ENCODE measurements around the gene ZNF609. TPM values are rescaled to one million over a fixed set of nuclear protein-coding genes. Genes with fewer than 3 reads are reported as not detected.

ZNF609 gene
- total RNA-seq, 1 experiment from 2014 or later = 35.0 TPM

- no peak overlapping the region for H3K27ac ChIP-seq (ENCODE audit: low read depth, low read length, poor library complexity, severe bottlenecking)
- ChIA-PET CTCF (interaction anchor here (0.5 to 1.5 kb wide), 4 partner anchors 80 to 1653 kb away, joined by 3 to 8 read pairs (median 4); no protein-coding TSS in a partner anchor), POLR2A (ENCODE audit: low non-redundant PET) (no interaction called here)
- no peak for TF ChIP-seq CTCF (conservative IDR thresholded peaks at IDR 0.05; ENCODE audit: low read depth, low read length)
- intact Hi-C loops (cut with micrococcal nuclease; ENCODE audit: unreplicated experiment) = loop anchor here (5.0 to 10.0 kb wide), 2 partner anchors 177 to 295 kb away; partner anchors contain the start of gene MTFMT
- no peaks in the 10 kb centered on the region for H3K4me1 ChIP-seq (ENCODE audit: insufficient read depth, low read length, poor library complexity, severe bottlenecking)
- no TSS peak for BruUV-seq (replicated peaks)
- H3K36me3 ChIP-seq (ENCODE audit: insufficient read depth, low read length, poor library complexity, severe bottlenecking) = no peaks in the 10 kb centered on the region
- no peaks in the 10 kb centered on the region for H3K9me3 ChIP-seq (ENCODE audit: low read depth, low read length, poor library complexity, severe bottlenecking)
- DNase-seq (ENCODE audit: low spot score) = no peak
- H3K27me3 ChIP-seq (replicated peaks; ENCODE audit: insufficient read depth, low read depth, low read length, poor library complexity) = no peaks in the 10 kb centered on the region
- H3K4me3 ChIP-seq (ENCODE audit: low read depth, low read length, poor library complexity, severe bottlenecking) = no peak overlapping the region
Measured at GRCh38 chr15:64730151-64730550, 269.8 kb downstream of the ZNF609 start.

- no peak overlapping the region for H3K4me3 ChIP-seq (ENCODE audit: low read depth, low read length, poor library complexity, severe bottlenecking)
- CTCF ChIA-PET = interaction anchor here (0.5 to 1.5 kb wide), 6 partner anchors 34 to 321 kb away, joined by 3 to 8 read pairs (median 4); no protein-coding TSS in a partner anchor
- DNase-seq (ENCODE audit: low spot score) = peak; percentile 77
- H3K4me1 ChIP-seq (ENCODE audit: insufficient read depth, low read length, poor library complexity, severe bottlenecking) = no peaks in the 10 kb centered on the region
- intact Hi-C loops (cut with micrococcal nuclease; ENCODE audit: unreplicated experiment) = loop anchor here (1.0 to 10.0 kb wide), 3 partner anchors 79 to 294 kb away; partner anchors contain the start of gene MTFMT
- peak; percentile 92 for TF ChIP-seq CTCF (conservative IDR thresholded peaks at IDR 0.05; ENCODE audit: low read depth, low read length)
- TF ChIP-seq EZH2 (IDR thresholded peaks at IDR 0.05; ENCODE audit: borderline replicate concordance, low read depth, low read length, poor library complexity, severe bottlenecking) = no peak
- BruUV-seq (replicated peaks) = no TSS peak
- H3K27me3 ChIP-seq (replicated peaks; ENCODE audit: insufficient read depth, low read depth, low read length, poor library complexity) = no peaks in the 10 kb centered on the region
- H3K36me3 ChIP-seq (ENCODE audit: insufficient read depth, low read length, poor library complexity, severe bottlenecking) = no peaks in the 10 kb centered on the region
- H3K9me3 ChIP-seq (ENCODE audit: low read depth, low read length, poor library complexity, severe bottlenecking) = no peaks in the 10 kb centered on the region
- H3K27ac ChIP-seq (ENCODE audit: low read depth, low read length, poor library complexity, severe bottlenecking) = no peak overlapping the region
- POLR2A ChIA-PET (ENCODE audit: low non-redundant PET) = no interaction called here
Measured at GRCh38 chr15:64731012-64731804, 270.8 kb downstream of the ZNF609 start.

GRCh38 chr15:64731805-64732151, 271.4 kb downstream of the ZNF609 start:
- Histone ChIP-seq H3K4me1 (ENCODE audit: insufficient read depth, low read length, poor library complexity, severe bottlenecking) (no peaks in the 10 kb centered on the region), H3K4me3 (ENCODE audit: low read depth, low read length, poor library complexity, severe bottlenecking) (no peak overlapping the region), H3K27me3 (replicated peaks; ENCODE audit: insufficient read depth, low read depth, low read length, poor library complexity) (no peaks in the 10 kb centered on the region), H3K9me3 (ENCODE audit: low read depth, low read length, poor library complexity, severe bottlenecking) (no peaks in the 10 kb centered on the region), H3K36me3 (ENCODE audit: insufficient read depth, low read length, poor library complexity, severe bottlenecking) (no peaks in the 10 kb centered on the region), H3K27ac (ENCODE audit: low read depth, low read length, poor library complexity, severe bottlenecking) (no peak overlapping the region)
- POLR2A ChIA-PET (ENCODE audit: low non-redundant PET) = no interaction called here
- intact Hi-C loops (cut with micrococcal nuclease; ENCODE audit: unreplicated experiment) = loop anchor here (1.0 to 10.0 kb wide), 3 partner anchors 79 to 293 kb away; partner anchors contain the start of gene MTFMT
- TF ChIP-seq CTCF (conservative IDR thresholded peaks at IDR 0.05; ENCODE audit: low read depth, low read length) = no peak
- TF ChIP-seq EZH2 (IDR thresholded peaks at IDR 0.05; ENCODE audit: borderline replicate concordance, low read depth, low read length, poor library complexity, severe bottlenecking) = no peak
- CTCF ChIA-PET = interaction anchor here (0.7 to 1.5 kb wide), 3 partner anchors 78 to 320 kb away, joined by 5 to 9 read pairs (median 5); no protein-coding TSS in a partner anchor
- DNase-seq (ENCODE audit: low spot score) = no peak
- no TSS peak for BruUV-seq (replicated peaks)

Measured in A673 (cell line).